AG04450 (cell line): ENCODE measurements around the gene NFIA. TPM values are rescaled to one million over a fixed set of nuclear protein-coding genes. Genes with fewer than 3 reads are reported as not detected.

Source experiments
- CTCF ChIA-PET: fragments of 300-600, 350-600 bp; formaldehyde crosslinking; extraction: SDS; loops from one replicate; lab custom pipeline; 2022; ENCODE audit warnings: antibody characterized with exemption, inconsistent platforms; lab: Charles Lee
- POLR2A ChIA-PET: fragments of 350-600 bp; formaldehyde crosslinking; extraction: SDS; loops from one replicate; lab custom pipeline; 2021; ENCODE audit warnings: antibody characterized with exemption, inconsistent platforms; lab: Yijun Ruan, JAX
- DNase-seq: peaks from one replicate; pipeline ENCODE4 v3.0.0-alpha.2; 2011; ENCODE audit warnings: low read depth, low spot score
- H3K27ac ChIP-seq: one replicate; pipeline ENCODE4 v1.5.1; 2012; ENCODE audit warnings: low read depth, low read length, control low read depth
- H3K27me3 ChIP-seq: one replicate; pipeline ENCODE4 v1.6.0; 2012; ENCODE audit warnings: low read length; ENCODE audit not compliant: control insufficient read depth, insufficient read depth
- H3K4me3 ChIP-seq: 2 replicates; pipeline ENCODE4 v1.5.1; 2011; ENCODE audit warnings: mild to moderate bottlenecking, low read depth, low read length, control low read depth
- H3K9me3 ChIP-seq: 2 replicates; pipeline ENCODE4 v1.5.1; 2012; ENCODE audit warnings: low read length; ENCODE audit not compliant: control insufficient read depth, insufficient read depth
- polyA plus RNA-seq: library from polyadenylated mRNA; depleted of rRNA; stranded (reverse); fragments of >200 nt; gene quantifications from 2 replicates; pipeline ENCODE4 v1.2.3, GENCODE V29; 2011
- TF ChIP-seq, protein P1 (sequence below): IDR thresholded peaks from 2 replicates; pipeline ENCODE4 v1.5.1; 2011; ENCODE audit warnings: low read depth, low read length, control low read depth, inconsistent platforms

NFIA gene
- polyA plus RNA-seq, 1 experiment = 3.9 TPM

DNA sequence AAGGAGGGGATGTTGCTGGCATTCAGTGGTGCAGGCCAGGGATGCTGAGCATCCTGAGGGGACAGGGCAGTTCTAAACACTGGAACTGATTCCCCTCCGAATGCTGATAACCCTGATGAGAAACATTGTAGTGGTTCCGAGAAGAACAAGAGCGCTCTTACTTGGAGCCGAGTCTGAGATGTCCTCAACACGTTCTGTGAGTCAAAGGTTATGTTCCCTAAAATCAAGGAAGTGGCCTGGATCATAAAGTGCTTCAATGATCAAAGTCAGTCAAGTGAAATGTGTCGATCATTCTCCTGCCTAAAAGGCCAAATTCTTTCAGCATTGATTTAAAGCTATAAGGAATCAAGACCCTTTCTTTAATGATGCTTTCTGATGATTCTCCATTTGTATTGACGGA lies 234.1 kb downstream of the NFIA start:
- TF ChIP-seq, protein P1, sequence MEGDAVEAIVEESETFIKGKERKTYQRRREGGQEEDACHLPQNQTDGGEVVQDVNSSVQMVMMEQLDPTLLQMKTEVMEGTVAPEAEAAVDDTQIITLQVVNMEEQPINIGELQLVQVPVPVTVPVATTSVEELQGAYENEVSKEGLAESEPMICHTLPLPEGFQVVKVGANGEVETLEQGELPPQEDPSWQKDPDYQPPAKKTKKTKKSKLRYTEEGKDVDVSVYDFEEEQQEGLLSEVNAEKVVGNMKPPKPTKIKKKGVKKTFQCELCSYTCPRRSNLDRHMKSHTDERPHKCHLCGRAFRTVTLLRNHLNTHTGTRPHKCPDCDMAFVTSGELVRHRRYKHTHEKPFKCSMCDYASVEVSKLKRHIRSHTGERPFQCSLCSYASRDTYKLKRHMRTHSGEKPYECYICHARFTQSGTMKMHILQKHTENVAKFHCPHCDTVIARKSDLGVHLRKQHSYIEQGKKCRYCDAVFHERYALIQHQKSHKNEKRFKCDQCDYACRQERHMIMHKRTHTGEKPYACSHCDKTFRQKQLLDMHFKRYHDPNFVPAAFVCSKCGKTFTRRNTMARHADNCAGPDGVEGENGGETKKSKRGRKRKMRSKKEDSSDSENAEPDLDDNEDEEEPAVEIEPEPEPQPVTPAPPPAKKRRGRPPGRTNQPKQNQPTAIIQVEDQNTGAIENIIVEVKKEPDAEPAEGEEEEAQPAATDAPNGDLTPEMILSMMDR = no peak
- CTCF ChIA-PET = interaction anchor here (1.0 kb wide), 1 partner anchor 22 kb away, joined by 3 read pairs; no protein-coding TSS in a partner anchor
- H3K27me3 ChIP-seq = no peaks in the 10 kb centered on the region
- H3K9me3 ChIP-seq = no peaks in the 10 kb centered on the region
- H3K4me3 ChIP-seq = no peak overlapping the region
- no peak overlapping the region for H3K27ac ChIP-seq
- POLR2A ChIA-PET = no interaction called here
- DNase-seq = no peak

- Histone ChIP-seq H3K9me3 (no peaks in the 10 kb centered on the region), H3K27me3 (no peaks in the 10 kb centered on the region), H3K27ac (no peak overlapping the region), H3K4me3 (no peak overlapping the region)
- ChIA-PET POLR2A (no interaction called here), CTCF (interaction anchor here (1.4 to 2.7 kb wide), 4 partner anchors 20 to 535 kb away, joined by 3 to 7 read pairs (median 5); no protein-coding TSS in a partner anchor)
- peak; percentile 13 for DNase-seq
- TF ChIP-seq, protein P1 = no peak
Observed at GRCh38 chr1:61318319-61319125, 236.2 kb downstream of the NFIA start.

- Histone ChIP-seq H3K27me3 (no peaks in the 10 kb centered on the region), H3K4me3 (no peak overlapping the region), H3K27ac (no peak overlapping the region), H3K9me3 (no peaks in the 10 kb centered on the region)
- ChIA-PET POLR2A (no interaction called here), CTCF (interaction anchor here (0.7 kb wide), 1 partner anchor 66 kb away, joined by 3 read pairs; no protein-coding TSS in a partner anchor)
- TF ChIP-seq, protein P1 = no peak
- no peak for DNase-seq
Observed at GRCh38 chr1:61320575-61320974, 238.2 kb downstream of the NFIA start.

GRCh38 chr1:61322008-61322744 lies 239.8 kb downstream of the NFIA start:
- H3K27me3 ChIP-seq = no peaks in the 10 kb centered on the region
- TF ChIP-seq, protein P1 = no peak
- H3K9me3 ChIP-seq = no peaks in the 10 kb centered on the region
- DNase-seq = no peak
- H3K27ac ChIP-seq = no peak overlapping the region
- no peak overlapping the region for H3K4me3 ChIP-seq
- ChIA-PET CTCF (interaction anchor here (0.6 kb wide), 1 partner anchor 813 kb away, joined by 3 read pairs; no protein-coding TSS in a partner anchor), POLR2A (no interaction called here)
